Measurements from ENCODE around the gene STARD7. TPM values are rescaled to one million over a fixed set of nuclear protein-coding genes. Genes with fewer than 3 reads are reported as not detected.

Gene STARD7
- total and polyA plus RNA-seq, 10 of the 15 experiments (the other 5 are each of a cell fraction or from before 2014, with no cell fraction given): 85.4 to 237 (median 153) TPM

DNA sequence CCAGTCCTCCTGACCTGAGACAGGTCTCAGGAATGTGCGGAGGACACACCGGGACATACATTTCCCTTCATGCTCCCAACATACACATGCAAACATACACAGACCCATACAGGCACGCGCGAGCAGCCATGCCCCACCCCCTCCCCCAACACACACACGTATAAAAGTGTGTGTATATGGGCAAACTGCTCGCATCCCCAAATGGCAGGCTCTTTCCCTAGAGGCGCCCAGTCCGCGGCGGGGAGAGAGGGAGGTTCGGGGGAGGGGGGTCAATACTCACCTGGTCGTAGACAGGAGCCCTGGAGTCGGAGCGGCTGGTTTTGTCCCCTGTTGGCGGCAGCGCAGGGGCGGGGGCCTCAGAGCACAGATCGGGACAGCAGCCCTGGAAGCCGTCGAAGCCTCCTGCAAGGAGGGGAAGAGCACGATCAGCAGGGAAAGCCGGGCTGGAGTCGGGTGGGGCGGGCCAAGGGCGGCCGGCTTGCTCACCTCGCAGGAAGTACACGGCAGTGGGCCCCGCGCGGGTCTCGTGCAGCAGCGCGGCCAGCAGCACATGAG lies 64.1 kb downstream of the STARD7 start (continued):
- TF ChIP-seq SMARCA5 (IDR thresholded peaks at IDR 0.05) (no peak), HDGF (IDR thresholded peaks at IDR 0.05) (no peak), SIX5 (IDR thresholded peaks at IDR 0.05; ENCODE audit: low read depth, low read length, severe bottlenecking) (no peak), ZNF687 (IDR thresholded peaks at IDR 0.05) (no peak), PML (IDR thresholded peaks at IDR 0.05; ENCODE audit: low read length) (no peak), IRF5 (IDR thresholded peaks at IDR 0.05; ENCODE audit: borderline replicate concordance) (no peak), ZNF207 (IDR thresholded peaks at IDR 0.05; ENCODE audit: borderline replicate concordance) (no peak), EZH2 (IDR thresholded peaks at IDR 0.05; ENCODE audit: borderline replicate concordance, control insufficient read depth, low read depth, low read length) (no peak), POLR2AphosphoS5 (IDR thresholded peaks at IDR 0.05; ENCODE audit: low read length) (peak; percentile 95; the same call in 1 of the 2 replicates), CHD4 (IDR thresholded peaks at IDR 0.05) (no peak), BRCA1 (IDR thresholded peaks at IDR 0.05; ENCODE audit: low read depth, low read length) (no peak), HDAC2 (IDR thresholded peaks at IDR 0.05) (no peak), ZBED1 (IDR thresholded peaks at IDR 0.05; ENCODE audit: borderline replicate concordance) (0 out of 2 replicates have a peak, but pooled peaks have one; percentile 15), POLR2AphosphoS2 (IDR thresholded peaks at IDR 0.05; ENCODE audit: low read depth, low read length) (peak; percentile 77), NFIC (IDR thresholded peaks at IDR 0.05; ENCODE audit: low read depth, low read length) (no peak), ZBTB4 (CRISPR knock-in tag; IDR thresholded peaks at IDR 0.05) (no peak), MYB (IDR thresholded peaks at IDR 0.05; ENCODE audit: borderline replicate concordance, low read depth, low read length) (no peak)
- TF ChIP-seq, protein P1, sequence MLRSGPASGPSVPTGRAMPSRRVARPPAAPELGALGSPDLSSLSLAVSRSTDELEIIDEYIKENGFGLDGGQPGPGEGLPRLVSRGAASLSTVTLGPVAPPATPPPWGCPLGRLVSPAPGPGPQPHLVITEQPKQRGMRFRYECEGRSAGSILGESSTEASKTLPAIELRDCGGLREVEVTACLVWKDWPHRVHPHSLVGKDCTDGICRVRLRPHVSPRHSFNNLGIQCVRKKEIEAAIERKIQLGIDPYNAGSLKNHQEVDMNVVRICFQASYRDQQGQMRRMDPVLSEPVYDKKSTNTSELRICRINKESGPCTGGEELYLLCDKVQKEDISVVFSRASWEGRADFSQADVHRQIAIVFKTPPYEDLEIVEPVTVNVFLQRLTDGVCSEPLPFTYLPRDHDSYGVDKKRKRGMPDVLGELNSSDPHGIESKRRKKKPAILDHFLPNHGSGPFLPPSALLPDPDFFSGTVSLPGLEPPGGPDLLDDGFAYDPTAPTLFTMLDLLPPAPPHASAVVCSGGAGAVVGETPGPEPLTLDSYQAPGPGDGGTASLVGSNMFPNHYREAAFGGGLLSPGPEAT (IDR thresholded peaks at IDR 0.05; ENCODE audit: low read depth): peak; percentile 53; the same call in 1 of the 2 replicates
- TF ChIP-seq, protein P2, sequence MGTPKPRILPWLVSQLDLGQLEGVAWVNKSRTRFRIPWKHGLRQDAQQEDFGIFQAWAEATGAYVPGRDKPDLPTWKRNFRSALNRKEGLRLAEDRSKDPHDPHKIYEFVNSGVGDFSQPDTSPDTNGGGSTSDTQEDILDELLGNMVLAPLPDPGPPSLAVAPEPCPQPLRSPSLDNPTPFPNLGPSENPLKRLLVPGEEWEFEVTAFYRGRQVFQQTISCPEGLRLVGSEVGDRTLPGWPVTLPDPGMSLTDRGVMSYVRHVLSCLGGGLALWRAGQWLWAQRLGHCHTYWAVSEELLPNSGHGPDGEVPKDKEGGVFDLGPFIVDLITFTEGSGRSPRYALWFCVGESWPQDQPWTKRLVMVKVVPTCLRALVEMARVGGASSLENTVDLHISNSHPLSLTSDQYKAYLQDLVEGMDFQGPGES (IDR thresholded peaks at IDR 0.05): no peak

Measured in GM12878 (cell line).